Parathyroid adenoma (tissue), 2 donors: ENCODE measurements around the gene COG6.

Experiments
- H2AFZ ChIP-seq: fragments of 300-600 bp; sonication (generic); one replicate; pipeline ENCODE4 v1.7.0; 2017; ENCODE audit warnings: antibody characterized with exemption, mild to moderate bottlenecking
- H3K27ac ChIP-seq: fragments of 300-600 bp; sonication (generic); one replicate; pipeline ENCODE4 v1.7.0; 2017
- H3K27me3 ChIP-seq: fragments of 300-600 bp; sonication (generic); one replicate; pipeline ENCODE4 v1.7.0; 2017; ENCODE audit warnings: low read length; ENCODE audit not compliant: control insufficient read depth, insufficient read depth
- H3K36me3 ChIP-seq: fragments of 300-600 bp; sonication (generic); one replicate; pipeline ENCODE4 v1.7.0; 2017; ENCODE audit warnings: low read length; ENCODE audit not compliant: control insufficient read depth, insufficient read depth
- H3K4me1 ChIP-seq: fragments of 300-600 bp; sonication (generic); one replicate; pipeline ENCODE4 v1.7.0; 2017; ENCODE audit warnings: control low read depth
- H3K4me2 ChIP-seq: fragments of 300-600 bp; sonication (generic); one replicate; pipeline ENCODE4 v1.7.0; 2017; ENCODE audit warnings: low read length
- H3K4me3 ChIP-seq: fragments of 300-600 bp; sonication (generic); one replicate; pipeline ENCODE4 v1.7.0; 2017; ENCODE audit warnings: low read depth, low read length
- H3K79me2 ChIP-seq: fragments of 300-600 bp; sonication (generic); one replicate; pipeline ENCODE4 v1.7.0; 2017; ENCODE audit warnings: control low read depth
- H3K9ac ChIP-seq: fragments of 300-600 bp; sonication (generic); one replicate; pipeline ENCODE4 v1.7.0; 2017; ENCODE audit warnings: mild to moderate bottlenecking
- H3K9me3 ChIP-seq: fragments of 300-600 bp; sonication (generic); one replicate; pipeline ENCODE4 v1.7.0; 2017; ENCODE audit warnings: low read length; ENCODE audit not compliant: control insufficient read depth
- CTCF ChIP-seq: fragments of 300-600 bp; sonication (generic); IDR thresholded peaks from one replicate; pipeline ENCODE4 v1.7.0; 2017; ENCODE audit warnings: antibody characterized with exemption, mild to moderate bottlenecking
- donor health status: primary hyperparathyroidism.

Gene COG6

GRCh38 chr13:39737047-39737446 lies 81.6 kb downstream of the COG6 start:
- no peak for TF ChIP-seq CTCF
- Histone ChIP-seq H3K4me2 (no peak overlapping the region), H3K36me3 (no peaks in the 10 kb centered on the region)

GRCh38 chr13:39740761-39741160 lies 85.3 kb downstream of the COG6 start:
- no peak overlapping the region for H3K4me3 ChIP-seq
- no peaks in the 10 kb centered on the region for H3K36me3 ChIP-seq
- no peak overlapping the region for H3K27ac ChIP-seq
- no peaks in the 10 kb centered on the region for H3K4me1 ChIP-seq
- H3K27me3 ChIP-seq, result no peaks in the 10 kb centered on the region
- H2AFZ ChIP-seq, result no peak overlapping the region
- no peak overlapping the region for H3K4me2 ChIP-seq
- no peak overlapping the region for H3K9ac ChIP-seq
- no peaks in the 10 kb centered on the region for H3K9me3 ChIP-seq
- no peak for TF ChIP-seq CTCF
- no peaks in the 10 kb centered on the region for H3K79me2 ChIP-seq

More at GRCh38 chr13:39737047-39737446, 81.6 kb downstream of the COG6 start:
- Histone ChIP-seq H3K4me3 (no peak overlapping the region), H2AFZ (no peak overlapping the region), H3K4me1 (no peaks in the 10 kb centered on the region), H3K9me3 (no peaks in the 10 kb centered on the region), H3K27me3 (no peaks in the 10 kb centered on the region), H3K9ac (no peak overlapping the region), H3K79me2 (no peaks in the 10 kb centered on the region), H3K27ac (no peak overlapping the region)

GRCh38 chr13:39748961-39749360 lies 93.5 kb downstream of the COG6 start:
- H3K79me2 ChIP-seq, result no peaks in the 10 kb centered on the region
- H3K27ac ChIP-seq, result no peak overlapping the region
- no peaks in the 10 kb centered on the region for H3K4me1 ChIP-seq
- no peak for TF ChIP-seq CTCF
- H3K4me3 ChIP-seq, result no peak overlapping the region
- no peaks in the 10 kb centered on the region for H3K27me3 ChIP-seq
- no peak overlapping the region for H3K9ac ChIP-seq
- no peaks in the 10 kb centered on the region for H3K36me3 ChIP-seq
- no peak overlapping the region for H2AFZ ChIP-seq
- H3K9me3 ChIP-seq, result no peaks in the 10 kb centered on the region
- no peak overlapping the region for H3K4me2 ChIP-seq

- Histone ChIP-seq H2AFZ (no peak overlapping the region), H3K9ac (no peak overlapping the region), H3K27me3 (no peaks in the 10 kb centered on the region), H3K9me3 (no peaks in the 10 kb centered on the region), H3K4me1 (no peaks in the 10 kb centered on the region), H3K4me2 (no peak overlapping the region), H3K79me2 (no peaks in the 10 kb centered on the region), H3K27ac (no peak overlapping the region), H3K36me3 (no peaks in the 10 kb centered on the region), H3K4me3 (no peak overlapping the region)
- no peak for TF ChIP-seq CTCF
Observed at GRCh38 chr13:39749528-39749927, 94.1 kb downstream of the COG6 start.

- TF ChIP-seq CTCF, result no peak
Observed at GRCh38 chr13:39751805-39752204, 96.3 kb downstream of the COG6 start.

More at GRCh38 chr13:39751805-39752204, 96.3 kb downstream of the COG6 start:
- Histone ChIP-seq H3K27ac (no peak overlapping the region), H3K4me1 (no peaks in the 10 kb centered on the region), H3K36me3 (no peaks in the 10 kb centered on the region), H3K9me3 (no peaks in the 10 kb centered on the region), H2AFZ (no peak overlapping the region), H3K4me2 (no peak overlapping the region), H3K4me3 (no peak overlapping the region), H3K27me3 (no peaks in the 10 kb centered on the region), H3K9ac (no peak overlapping the region), H3K79me2 (no peaks in the 10 kb centered on the region)
